GM12891 (cell line): ENCODE data around the gene DUSP15. TPM values are rescaled to one million over a fixed set of nuclear protein-coding genes. Genes with fewer than 3 reads are reported as not detected.
"Not testable (repeated sequence)": the region's sequence is repeated elsewhere in the genome, so short reads cannot be mapped to it uniquely, and the experiment has no call there.

ENCODE experiments used
- DNase-seq: peaks from one replicate; pipeline ENCODE4 v3.0.0; 2011; ENCODE audit warnings: low spot score; ENCODE audit not compliant: insufficient read length
- FAIRE-seq: peaks from 2 replicates; lab custom pipeline; 2011; peaks lifted over from hg19 to GRCh38; lab: Jason Lieb, UNC
- PAX5 ChIP-seq: IDR thresholded peaks from 2 replicates; pipeline ENCODE4 v1.6.1; 2011; ENCODE audit warnings: low read length, moderate library complexity, mild to moderate bottlenecking; ENCODE audit not compliant: insufficient read depth, severe bottlenecking
- POLR2A ChIP-seq: IDR thresholded peaks from 2 replicates; pipeline ENCODE4 v1.6.1; 2011; ENCODE audit warnings: low read depth, low read length, control low read depth
- POLR2AphosphoS5 ChIP-seq: IDR thresholded peaks from 2 replicates; pipeline ENCODE4 v1.6.1; 2011; ENCODE audit warnings: low read depth, low read length, control low read depth
- POU2F2 ChIP-seq: IDR thresholded peaks from 2 replicates; pipeline ENCODE4 v1.6.1; 2011; ENCODE audit warnings: low read depth, mild to moderate bottlenecking, control low read depth, low read length, moderate library complexity
- SPI1 ChIP-seq: IDR thresholded peaks from 2 replicates; pipeline ENCODE4 v1.6.1; 2011; ENCODE audit warnings: low read depth, low read length, control low read depth
- TAF1 ChIP-seq: IDR thresholded peaks from 2 replicates; pipeline ENCODE4 v1.6.1; 2011; ENCODE audit warnings: low read depth, low read length, control low read depth
- polyA plus RNA-seq: library from polyadenylated mRNA; unstranded; fragments of >200 nt; gene quantifications from one replicate; pipeline ENCODE4 v1.2.1, GENCODE V29; 2012; ENCODE audit warnings: low read depth, missing spikeins, inconsistent platforms; ENCODE audit not compliant: missing spikeins

Gene DUSP15
- polyA plus RNA-seq: 0.80 TPM

- FAIRE-seq (no peak), DNase-seq (no peak)
- TF ChIP-seq POLR2A (no peak), TAF1 (no peak), POU2F2 (no peak), PAX5 (no peak), POLR2AphosphoS5 (no peak), SPI1 (no peak)
These were observed at the start of gene DUSP15, which contains the start of gene TTLL9 for GRCh38 chr20:31869942-31870725. DUSP15 (minus strand) TSS chr20:31870527; CDS start chr20:31870337, 190 bp downstream. TTLL9 (plus strand) TSS chr20:31870634; CDS start chr20:31871127, 493 bp downstream.

GRCh38 chr20:31919410-31920155 lies 49.3 kb upstream of the DUSP15 start:
- DNase-seq (no peak), FAIRE-seq (no peak)
- no peak for TF ChIP-seq TAF1
- no peak for TF ChIP-seq SPI1
- no peak for TF ChIP-seq POLR2A
- no peak for TF ChIP-seq PAX5
- TF ChIP-seq POU2F2: no peak
- no peak for TF ChIP-seq POLR2AphosphoS5

GRCh38 chr20:31918466-31919105 lies 48.3 kb upstream of the DUSP15 start:
- DNase-seq (no peak), FAIRE-seq (no peak)
- TF ChIP-seq POLR2A (no peak), TAF1 (no peak), SPI1 (no peak), PAX5 (no peak), POU2F2 (no peak), POLR2AphosphoS5 (no peak)

GRCh38 chr20:31917962-31918412 lies 47.7 kb upstream of the DUSP15 start:
- peak; percentile 78 for TF ChIP-seq SPI1
- FAIRE-seq, DNase-seq: not testable (repeated sequence)

GRCh38 chr20:31916708-31917107 lies 46.4 kb upstream of the DUSP15 start:
- no peak for FAIRE-seq
- DNase-seq: no peak
- no peak for TF ChIP-seq POU2F2
- TF ChIP-seq TAF1: no peak
- no peak for TF ChIP-seq SPI1
- no peak for TF ChIP-seq PAX5
- no peak for TF ChIP-seq POLR2A
- no peak for TF ChIP-seq POLR2AphosphoS5

GRCh38 chr20:31915491-31916280 lies 45.4 kb upstream of the DUSP15 start:
- FAIRE-seq (no peak), DNase-seq (no peak)
- TF ChIP-seq POU2F2 (no peak), SPI1 (no peak), POLR2AphosphoS5 (no peak), POLR2A (no peak), TAF1 (no peak), PAX5 (no peak)

- TF ChIP-seq POLR2A (no peak), SPI1 (no peak), POU2F2 (no peak), PAX5 (no peak), TAF1 (no peak), POLR2AphosphoS5 (no peak)
- FAIRE-seq (no peak), DNase-seq (no peak)
These were observed 43.8 kb upstream of the DUSP15 start for GRCh38 chr20:31914170-31914569.

- no peak for FAIRE-seq
These were observed 43.3 kb upstream of the DUSP15 start for GRCh38 chr20:31913431-31914157.

More at GRCh38 chr20:31913431-31914157, 43.3 kb upstream of the DUSP15 start:
- TF ChIP-seq POLR2AphosphoS5 (no peak), PAX5 (no peak), TAF1 (no peak), POU2F2 (no peak), POLR2A (no peak), SPI1 (no peak)
- DNase-seq: no peak
